ENCODE results near the gene OPTN.

DNA sequence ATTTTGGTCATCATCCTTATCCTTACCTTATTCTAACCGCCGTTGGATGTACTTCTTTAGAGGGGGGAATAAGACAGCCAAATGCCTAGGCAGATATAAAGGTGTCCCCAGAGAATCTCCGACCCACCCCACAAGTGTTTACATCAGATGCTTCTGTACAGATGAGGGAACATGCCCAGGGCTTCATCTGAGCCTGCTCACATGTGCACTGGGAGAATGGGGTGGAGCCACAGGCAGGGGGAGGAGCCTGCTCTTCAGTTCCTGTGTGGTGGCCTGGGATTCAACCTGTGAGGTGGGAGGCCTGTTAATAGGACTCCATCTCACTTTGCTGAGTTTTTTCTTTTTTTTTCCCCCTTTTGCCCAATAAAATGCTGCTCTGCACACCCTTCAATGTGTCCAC is 27.6 kb upstream of the OPTN start:
- TF ChIP-seq, protein P1, sequence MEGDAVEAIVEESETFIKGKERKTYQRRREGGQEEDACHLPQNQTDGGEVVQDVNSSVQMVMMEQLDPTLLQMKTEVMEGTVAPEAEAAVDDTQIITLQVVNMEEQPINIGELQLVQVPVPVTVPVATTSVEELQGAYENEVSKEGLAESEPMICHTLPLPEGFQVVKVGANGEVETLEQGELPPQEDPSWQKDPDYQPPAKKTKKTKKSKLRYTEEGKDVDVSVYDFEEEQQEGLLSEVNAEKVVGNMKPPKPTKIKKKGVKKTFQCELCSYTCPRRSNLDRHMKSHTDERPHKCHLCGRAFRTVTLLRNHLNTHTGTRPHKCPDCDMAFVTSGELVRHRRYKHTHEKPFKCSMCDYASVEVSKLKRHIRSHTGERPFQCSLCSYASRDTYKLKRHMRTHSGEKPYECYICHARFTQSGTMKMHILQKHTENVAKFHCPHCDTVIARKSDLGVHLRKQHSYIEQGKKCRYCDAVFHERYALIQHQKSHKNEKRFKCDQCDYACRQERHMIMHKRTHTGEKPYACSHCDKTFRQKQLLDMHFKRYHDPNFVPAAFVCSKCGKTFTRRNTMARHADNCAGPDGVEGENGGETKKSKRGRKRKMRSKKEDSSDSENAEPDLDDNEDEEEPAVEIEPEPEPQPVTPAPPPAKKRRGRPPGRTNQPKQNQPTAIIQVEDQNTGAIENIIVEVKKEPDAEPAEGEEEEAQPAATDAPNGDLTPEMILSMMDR (IDR thresholded peaks at IDR 0.05): no peak
- TF ChIP-seq POLR2AphosphoS5 (IDR thresholded peaks at IDR 0.05; ENCODE audit: low read depth, low read length) (no peak), RFX5 (IDR thresholded peaks at IDR 0.05; ENCODE audit: low read length) (no peak), YY1 (IDR thresholded peaks at IDR 0.05; ENCODE audit: low read depth) (no peak), MXI1 (IDR thresholded peaks at IDR 0.05; ENCODE audit: low read depth, low read length) (no peak), GABPA (IDR thresholded peaks at IDR 0.05; ENCODE audit: low read depth) (no peak)
- TF ChIP-seq, protein P2, sequence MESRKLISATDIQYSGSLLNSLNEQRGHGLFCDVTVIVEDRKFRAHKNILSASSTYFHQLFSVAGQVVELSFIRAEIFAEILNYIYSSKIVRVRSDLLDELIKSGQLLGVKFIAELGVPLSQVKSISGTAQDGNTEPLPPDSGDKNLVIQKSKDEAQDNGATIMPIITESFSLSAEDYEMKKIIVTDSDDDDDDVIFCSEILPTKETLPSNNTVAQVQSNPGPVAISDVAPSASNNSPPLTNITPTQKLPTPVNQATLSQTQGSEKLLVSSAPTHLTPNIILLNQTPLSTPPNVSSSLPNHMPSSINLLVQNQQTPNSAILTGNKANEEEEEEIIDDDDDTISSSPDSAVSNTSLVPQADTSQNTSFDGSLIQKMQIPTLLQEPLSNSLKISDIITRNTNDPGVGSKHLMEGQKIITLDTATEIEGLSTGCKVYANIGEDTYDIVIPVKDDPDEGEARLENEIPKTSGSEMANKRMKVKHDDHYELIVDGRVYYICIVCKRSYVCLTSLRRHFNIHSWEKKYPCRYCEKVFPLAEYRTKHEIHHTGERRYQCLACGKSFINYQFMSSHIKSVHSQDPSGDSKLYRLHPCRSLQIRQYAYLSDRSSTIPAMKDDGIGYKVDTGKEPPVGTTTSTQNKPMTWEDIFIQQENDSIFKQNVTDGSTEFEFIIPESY (IDR thresholded peaks at IDR 0.05; ENCODE audit: borderline replicate concordance, low read depth): no peak

Data from SK-N-SH (cell line).